ENCODE results near the gene CDH24. TPM values are rescaled to one million over a fixed set of nuclear protein-coding genes. Genes with fewer than 3 reads are reported as not detected.

The CDH24 gene
- total and polyA plus RNA-seq, 10 donors = 1.3 to 9.4 (median 5.4) TPM

DNA sequence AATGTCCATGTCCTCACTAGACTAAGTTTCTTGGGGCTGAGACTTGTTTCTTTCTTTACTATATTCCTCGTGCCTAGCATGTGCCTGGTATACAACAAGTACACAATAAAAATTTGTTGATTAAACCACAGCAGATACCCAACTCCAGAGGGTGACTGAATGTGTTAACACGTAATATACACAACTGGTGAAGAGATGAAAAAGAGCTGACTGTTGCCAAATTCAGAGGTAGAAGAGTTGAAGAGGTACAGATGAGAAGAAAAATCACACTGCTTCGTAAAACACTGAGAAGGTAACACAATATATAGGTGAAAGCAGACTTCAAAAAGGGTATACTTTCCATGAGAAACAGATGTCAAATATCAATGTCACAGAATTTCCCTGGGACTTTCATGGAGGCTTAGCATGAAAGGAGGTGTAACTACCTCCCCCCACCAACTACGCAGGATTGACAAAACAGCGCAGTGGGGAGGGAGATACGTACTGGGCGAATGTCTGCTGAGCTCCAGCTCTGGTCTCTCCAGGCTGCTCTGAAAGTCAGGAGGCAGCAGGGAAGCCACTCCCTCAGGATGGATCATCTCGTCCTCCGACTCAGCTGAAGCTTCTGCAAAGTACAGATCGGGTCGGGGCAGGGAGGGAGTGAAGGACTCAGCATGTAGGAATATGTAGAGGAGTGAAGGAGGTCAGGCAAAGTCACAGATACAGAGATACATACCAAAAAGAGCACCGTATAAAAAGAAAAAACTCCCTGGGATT is 32.4 kb upstream of the CDH24 start:
- Histone ChIP-seq H3K27ac (no peak overlapping the region), H3K36me3 (peaks cover 9 to 88% (median 80%) of the 10 kb centered on the region in 6 donors), H3K9me3 (no peaks in the 10 kb centered on the region), H3K4me3 (no peak overlapping the region), H3K4me1 (peaks cover 22 to 65% (median 33%) of the 10 kb centered on the region in 6 donors), H3K27me3 (replicated peaks in 1 of 7) (no peaks in the 10 kb centered on the region)
- TF ChIP-seq, protein P1, sequence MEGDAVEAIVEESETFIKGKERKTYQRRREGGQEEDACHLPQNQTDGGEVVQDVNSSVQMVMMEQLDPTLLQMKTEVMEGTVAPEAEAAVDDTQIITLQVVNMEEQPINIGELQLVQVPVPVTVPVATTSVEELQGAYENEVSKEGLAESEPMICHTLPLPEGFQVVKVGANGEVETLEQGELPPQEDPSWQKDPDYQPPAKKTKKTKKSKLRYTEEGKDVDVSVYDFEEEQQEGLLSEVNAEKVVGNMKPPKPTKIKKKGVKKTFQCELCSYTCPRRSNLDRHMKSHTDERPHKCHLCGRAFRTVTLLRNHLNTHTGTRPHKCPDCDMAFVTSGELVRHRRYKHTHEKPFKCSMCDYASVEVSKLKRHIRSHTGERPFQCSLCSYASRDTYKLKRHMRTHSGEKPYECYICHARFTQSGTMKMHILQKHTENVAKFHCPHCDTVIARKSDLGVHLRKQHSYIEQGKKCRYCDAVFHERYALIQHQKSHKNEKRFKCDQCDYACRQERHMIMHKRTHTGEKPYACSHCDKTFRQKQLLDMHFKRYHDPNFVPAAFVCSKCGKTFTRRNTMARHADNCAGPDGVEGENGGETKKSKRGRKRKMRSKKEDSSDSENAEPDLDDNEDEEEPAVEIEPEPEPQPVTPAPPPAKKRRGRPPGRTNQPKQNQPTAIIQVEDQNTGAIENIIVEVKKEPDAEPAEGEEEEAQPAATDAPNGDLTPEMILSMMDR (IDR thresholded peaks at IDR 0.05 in 8 of 11, conservative IDR thresholded peaks at IDR 0.05 in 3 of 11) = no peak
- TF ChIP-seq POLR2A (IDR thresholded peaks at IDR 0.05) (no peak), POLR2AphosphoS5 (IDR thresholded peaks at IDR 0.05) (no peak)
- WGBS, 5 donors = 89 to 95% (median 94%) methylated on average over 12 of the region's 12 CpGs
- DNase-seq = peak; percentile 41
- intact Hi-C loops (cut with DNase I; ENCODE audit: low total_unique reads) = no loop called here

GRCh38 chr14:23086565-23086964 is 29.2 kb upstream of the CDH24 start:
- DNase-seq = no peak
- Histone ChIP-seq H3K9me3 (no peaks in the 10 kb centered on the region), H3K27ac (no peak overlapping the region), H3K4me3 (no peak overlapping the region), H3K4me1 (peaks cover 0 to 37% (median 6%) of the 10 kb centered on the region in 6 donors), H3K27me3 (replicated peaks in 1 of 7) (no peaks in the 10 kb centered on the region), H3K36me3 (peaks cover 10 to 100% (median 91%) of the 10 kb centered on the region in 6 donors)
- 93 to 100% (median 97%) methylated on average over 1 of the region's 1 CpG for WGBS, 5 donors
- intact Hi-C loops (cut with DNase I; ENCODE audit: low total_unique reads) = no loop called here
- TF ChIP-seq, protein P1 (IDR thresholded peaks at IDR 0.05 in 8 of 11, conservative IDR thresholded peaks at IDR 0.05 in 3 of 11) = no peak
- TF ChIP-seq POLR2AphosphoS5 (IDR thresholded peaks at IDR 0.05) (no peak), POLR2A (IDR thresholded peaks at IDR 0.05) (no peak)

DNA sequence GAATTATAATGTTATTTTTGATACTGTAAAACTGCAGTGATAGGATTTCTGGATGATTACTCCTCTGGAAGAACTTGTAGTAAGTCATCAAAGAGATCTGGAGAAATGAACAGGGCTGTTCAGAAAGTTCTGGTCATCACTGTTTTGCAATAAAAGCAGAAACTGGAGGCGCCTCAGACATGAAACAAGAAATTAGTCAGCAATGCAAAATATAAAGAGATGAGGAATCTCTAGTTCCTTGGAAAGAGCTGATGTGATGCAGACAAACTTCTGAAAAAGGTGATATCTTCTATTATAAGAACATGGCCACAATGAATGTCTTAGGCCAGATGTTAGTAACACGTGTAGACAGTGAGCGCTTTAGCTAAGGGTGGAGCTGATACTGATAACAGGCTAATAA is 28.1 kb upstream of the CDH24 start:
- peaks cover 12 to 100% (median 92%) of the 10 kb centered on the region in 6 donors for H3K36me3 ChIP-seq
- H3K9me3 ChIP-seq = no peaks in the 10 kb centered on the region
- TF ChIP-seq POLR2A (IDR thresholded peaks at IDR 0.05) = no peak

DNA sequence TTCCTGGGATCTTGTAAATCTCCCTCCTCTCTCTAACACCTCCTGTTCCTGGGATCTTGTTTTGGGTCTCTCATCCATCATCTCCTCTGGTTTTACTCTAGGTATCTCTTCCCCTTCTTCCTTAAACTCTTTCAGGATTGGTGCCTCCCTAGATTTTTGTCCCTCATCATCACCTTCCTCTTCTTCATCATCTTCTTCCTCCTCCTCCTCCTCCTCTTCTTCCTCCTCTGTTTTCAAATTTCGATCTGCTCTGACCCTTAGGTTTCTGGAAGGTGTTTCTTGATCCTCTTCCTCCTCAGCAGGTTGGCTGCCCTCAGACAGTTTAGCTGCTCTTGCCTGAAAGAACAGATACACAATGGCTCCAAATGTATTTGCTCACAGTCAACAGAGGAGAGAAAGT is 23.2 kb upstream of the CDH24 start:
- H3K36me3 ChIP-seq = peaks cover 6 to 100% (median 96%) of the 10 kb centered on the region in 6 donors
- no peaks in the 10 kb centered on the region for H3K27me3 ChIP-seq (replicated peaks in 1 of 7)
- H3K4me3 ChIP-seq = no peak overlapping the region
- H3K4me1 ChIP-seq = peaks cover 0 to 51% (median 20%) of the 10 kb centered on the region in 6 donors
- H3K9me3 ChIP-seq = no peaks in the 10 kb centered on the region
- no peak for DNase-seq
- intact Hi-C loops (cut with DNase I; ENCODE audit: low total_unique reads) = no loop called here
- TF ChIP-seq, protein P1 (IDR thresholded peaks at IDR 0.05 in 8 of 11, conservative IDR thresholded peaks at IDR 0.05 in 3 of 11) = no peak
- TF ChIP-seq POLR2A (IDR thresholded peaks at IDR 0.05) = no peak
- no peak for TF ChIP-seq POLR2AphosphoS5 (IDR thresholded peaks at IDR 0.05)
- 66 to 82% (median 80%) methylated on average over 1 of the region's 1 CpG for WGBS, 5 donors
- H3K27ac ChIP-seq = peak overlapping the region in 1 of 8 donors; percentile 59

More for the DNA sequence above, 28.1 kb upstream of the CDH24 start:
- no peak for DNase-seq
- intact Hi-C loops (cut with DNase I; ENCODE audit: low total_unique reads) = no loop called here
- Histone ChIP-seq H3K4me1 (peaks cover 0 to 29% (median 5%) of the 10 kb centered on the region in 6 donors), H3K4me3 (no peak overlapping the region), H3K27me3 (replicated peaks in 1 of 7) (no peaks in the 10 kb centered on the region), H3K27ac (no peak overlapping the region)
- 75 to 87% (median 78%) methylated on average over 3 of the region's 3 CpGs for WGBS, 5 donors

All from spleen (tissue), 11 donors.